T-cell (primary cell): ENCODE data around the gene SPIC. TPM values are rescaled to one million over a fixed set of nuclear protein-coding genes. Genes with fewer than 3 reads are reported as not detected.

ENCODE experiments used
- ATAC-seq, 4 experiments: fragments of 200-7000 bp in 3 of 4; fragments of 150-1000 bp in 1 of 4; cut with Tn5 transposase; replicated peaks in 1 of 4; 1 replicate in 3 of 4; 2 replicates in 1 of 4; pipeline ENCODE4 v1.10.0; 2021; ENCODE audit warnings: moderate library complexity in 3 of 4, mild to moderate bottlenecking in 2 of 4, moderate number of reproducible peaks in 1 of 4
- CTCF ChIA-PET, 2 donors: fragments of 300-600 bp; sonication (Branson Sonifier 250); formaldehyde crosslinking; loops; one replicate each; lab custom pipeline; 2022; ENCODE audit warnings: antibody characterized with exemption in 2 of 2; lab: Charles Lee
- POLR2A ChIA-PET, 2 donors: fragments of 300-600 bp; sonication (Branson Sonifier 250); formaldehyde crosslinking; loops; one replicate each; lab custom pipeline; 2022; ENCODE audit warnings: antibody characterized with exemption in 2 of 2; lab: Charles Lee
- DNase-seq, 35 experiments: peaks; one replicate each; pipeline versions ENCODE4 v3.0.0 to v3.0.0-alpha.2; 2013 to 2023
- H3K27ac ChIP-seq: one replicate; pipeline ENCODE4 v1.5.1; 2013; ENCODE audit warnings: low read length
- H3K27me3 ChIP-seq, 2 experiments: replicated peaks in 1 of 2; 1 replicate in 1 of 2; 2 replicates in 1 of 2; pipeline versions ENCODE4 v1.6.1 to v1.7.0; 2013; ENCODE audit warnings: low read length in 1 of 2, mixed read lengths in 1 of 2; ENCODE audit not compliant: control insufficient read depth in 2 of 2, insufficient read depth in 2 of 2; ENCODE audit errors: extremely low read depth in 1 of 2
- H3K36me3 ChIP-seq, 2 donors: 1 replicate in 1 of 2; 2 replicates in 1 of 2; pipeline versions ENCODE4 v1.6.1 to v1.7.0; 2013; ENCODE audit warnings: low read length in 1 of 2; ENCODE audit not compliant: control insufficient read depth in 2 of 2, insufficient read depth in 1 of 2; ENCODE audit errors: extremely low read depth in 1 of 2
- H3K4me1 ChIP-seq, 2 experiments: 1 replicate in 1 of 2; 2 replicates in 1 of 2; pipeline versions ENCODE4 v1.6.1 to v1.7.0; 2013; ENCODE audit warnings: low read length in 2 of 2, mixed read lengths in 1 of 2; ENCODE audit not compliant: insufficient read depth in 2 of 2, control insufficient read depth in 1 of 2; ENCODE audit errors: extremely low read depth in 1 of 2
- H3K4me3 ChIP-seq, 2 donors: 1 replicate in 1 of 2; 2 replicates in 1 of 2; pipeline versions ENCODE4 v1.5.1 to v1.7.0; 2013; ENCODE audit warnings: mild to moderate bottlenecking in 2 of 2, low read length in 1 of 2, moderate library complexity in 1 of 2; ENCODE audit not compliant: control insufficient read depth in 1 of 2; ENCODE audit errors: extremely low read depth in 1 of 2
- H3K9me3 ChIP-seq: 2 replicates; pipeline ENCODE4 v1.7.0; 2013
- H3K27ac Mint-ChIP-seq, 2 donors: one replicate each; pipeline ENCODE4 v1.8.0; 2020 to 2021; ENCODE audit warnings: mild to moderate bottlenecking in 2 of 2, mixed read lengths in 2 of 2
- H3K27me3 Mint-ChIP-seq, 2 donors: one replicate each; pipeline ENCODE4 v1.8.0; 2021 to 2022; ENCODE audit warnings: mixed read lengths in 2 of 2
- H3K36me3 Mint-ChIP-seq: one replicate; pipeline ENCODE4 v1.8.0; 2021; ENCODE audit warnings: mixed read lengths
- H3K4me1 Mint-ChIP-seq, 3 donors: one replicate each; pipeline ENCODE4 v1.8.0; 2020 to 2022; ENCODE audit warnings: mixed read lengths in 3 of 3, mild to moderate bottlenecking in 1 of 3
- H3K4me3 Mint-ChIP-seq, 3 donors: one replicate each; pipeline ENCODE4 v1.8.0; 2020 to 2022; ENCODE audit warnings: mild to moderate bottlenecking in 3 of 3, mixed read lengths in 3 of 3, moderate library complexity in 3 of 3
- H3K9me3 Mint-ChIP-seq, 3 donors: one replicate each; pipeline ENCODE4 v1.8.0; 2020 to 2022; ENCODE audit warnings: mixed read lengths in 3 of 3
- WGBS: methylation state at CpG from one replicate; pipeline ENCODE4 v1.1.5; 2013; ENCODE audit warnings: missing lambda C conversion rate; ENCODE audit not compliant: insufficient coverage; 5-methylcytosine and 5-hydroxymethylcytosine counted together
- total RNA-seq, 35 experiments: library from RNA in 6 of 35; stranded (reverse) in 6 of 35; fragments of 120-200 nt in 1 of 35; gene quantifications; one replicate each; pipeline versions ENCODE4 v1.2.1 to v1.2.4 and lab custom pipeline; 2013 to 2026

The SPIC gene
- total RNA-seq, 5 donors from 2014 or later (not counting 1 experiment from before 2014, with no cell fraction given) = not detected

DNA sequence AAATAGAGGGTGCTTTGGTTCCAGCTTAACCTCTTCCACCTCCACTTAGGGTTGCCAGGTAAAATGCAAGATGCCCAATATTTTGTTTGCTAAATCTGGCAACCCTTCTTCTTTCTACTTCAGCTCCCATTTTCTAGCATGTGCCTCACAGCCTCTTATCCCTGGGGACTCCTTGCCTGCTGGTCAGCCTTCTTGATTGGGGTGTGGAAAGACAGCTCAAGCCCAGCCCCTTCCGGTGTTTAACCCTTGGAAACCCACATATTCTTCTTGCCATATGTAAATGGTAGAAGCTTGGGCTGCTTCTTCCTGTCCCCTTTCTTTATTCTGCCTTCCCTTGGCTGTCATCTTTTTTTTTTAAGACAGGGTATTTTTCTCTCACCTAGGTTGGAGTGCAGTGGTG lies 5.7 kb downstream of the SPIC start:
- H3K9me3 Mint-ChIP-seq = no peaks in the 10 kb centered on the region
- DNase-seq = no peak
- no peaks in the 10 kb centered on the region for H3K36me3 Mint-ChIP-seq
- ChIA-PET CTCF (interaction anchor here in 1 of 2 donors (0.7 kb wide), 1 partner anchor 9 kb away, joined by 3 read pairs; no protein-coding TSS in a partner anchor), POLR2A (no interaction called here)
- no peak overlapping the region for H3K4me3 Mint-ChIP-seq
- no peak for ATAC-seq
- no CpG with 5 or more reads among the region's 1 CpG for WGBS
- Histone ChIP-seq H3K4me1 (no peaks in the 10 kb centered on the region), H3K36me3 (no peaks in the 10 kb centered on the region), H3K27ac (no peak overlapping the region), H3K4me3 (no peak overlapping the region), H3K27me3 (no peaks in the 10 kb centered on the region), H3K9me3 (no peaks in the 10 kb centered on the region)
- no peaks in the 10 kb centered on the region for H3K4me1 Mint-ChIP-seq
- peaks cover 0 to 9% of the 10 kb centered on the region in 2 donors for H3K27me3 Mint-ChIP-seq
- no peak overlapping the region for H3K27ac Mint-ChIP-seq

DNA sequence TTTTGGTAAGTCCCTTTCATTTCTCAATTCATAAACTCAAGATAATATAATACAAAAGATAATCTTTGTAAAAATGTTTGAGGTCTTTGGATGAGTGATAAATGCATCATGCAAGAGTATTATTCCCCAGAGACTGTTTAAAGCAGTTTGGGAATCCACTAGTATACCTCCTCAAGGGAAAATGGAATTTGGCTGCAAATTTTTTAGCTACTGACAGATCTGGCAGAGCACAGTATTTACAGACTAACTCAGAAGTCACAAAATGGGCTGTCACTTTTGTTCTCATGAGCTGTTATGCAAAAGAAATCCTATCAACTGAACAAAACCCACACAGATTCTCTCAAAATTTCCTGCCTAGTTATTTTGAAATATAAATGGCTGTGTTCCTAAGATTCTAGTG lies 9.9 kb downstream of the SPIC start:
- Histone ChIP-seq H3K36me3 (no peaks in the 10 kb centered on the region), H3K4me1 (no peaks in the 10 kb centered on the region), H3K27me3 (no peaks in the 10 kb centered on the region), H3K27ac (no peak overlapping the region), H3K9me3 (no peaks in the 10 kb centered on the region), H3K4me3 (no peak overlapping the region)
- Mint-ChIP-seq H3K9me3 (no peaks in the 10 kb centered on the region), H3K36me3 (no peaks in the 10 kb centered on the region), H3K27ac (no peak overlapping the region), H3K27me3 (peaks cover 8 to 13% of the 10 kb centered on the region in 2 donors), H3K4me3 (no peak overlapping the region), H3K4me1 (no peaks in the 10 kb centered on the region)
- ChIA-PET POLR2A (no interaction called here), CTCF (no interaction called here)
- DNase-seq = no peak
- ATAC-seq = no peak

GRCh38 chr12:101488469-101488868 lies 13.3 kb downstream of the SPIC start:
- peaks cover 9% of the 10 kb centered on the region in 2 donors for H3K27me3 Mint-ChIP-seq
- ATAC-seq (no peak), DNase-seq (no peak)
- no peaks in the 10 kb centered on the region for H3K9me3 Mint-ChIP-seq
- no peaks in the 10 kb centered on the region for H3K27me3 ChIP-seq
- no peak overlapping the region for H3K4me3 Mint-ChIP-seq
- no peaks in the 10 kb centered on the region for H3K9me3 ChIP-seq
- CTCF ChIA-PET = interaction anchor here (0.6 to 0.7 kb wide), 2 partner anchors 50 to 82 kb away, joined by 5 to 6 read pairs; no protein-coding TSS in a partner anchor
- H3K36me3 ChIP-seq = no peaks in the 10 kb centered on the region
- H3K4me1 ChIP-seq = no peaks in the 10 kb centered on the region
- H3K27ac Mint-ChIP-seq = no peak overlapping the region
- WGBS = no CpG with 5 or more reads among the region's 2 CpGs
- no peak overlapping the region for H3K27ac ChIP-seq
- POLR2A ChIA-PET = no interaction called here
- no peaks in the 10 kb centered on the region for H3K4me1 Mint-ChIP-seq
- no peaks in the 10 kb centered on the region for H3K36me3 Mint-ChIP-seq
- no peak overlapping the region for H3K4me3 ChIP-seq

DNA sequence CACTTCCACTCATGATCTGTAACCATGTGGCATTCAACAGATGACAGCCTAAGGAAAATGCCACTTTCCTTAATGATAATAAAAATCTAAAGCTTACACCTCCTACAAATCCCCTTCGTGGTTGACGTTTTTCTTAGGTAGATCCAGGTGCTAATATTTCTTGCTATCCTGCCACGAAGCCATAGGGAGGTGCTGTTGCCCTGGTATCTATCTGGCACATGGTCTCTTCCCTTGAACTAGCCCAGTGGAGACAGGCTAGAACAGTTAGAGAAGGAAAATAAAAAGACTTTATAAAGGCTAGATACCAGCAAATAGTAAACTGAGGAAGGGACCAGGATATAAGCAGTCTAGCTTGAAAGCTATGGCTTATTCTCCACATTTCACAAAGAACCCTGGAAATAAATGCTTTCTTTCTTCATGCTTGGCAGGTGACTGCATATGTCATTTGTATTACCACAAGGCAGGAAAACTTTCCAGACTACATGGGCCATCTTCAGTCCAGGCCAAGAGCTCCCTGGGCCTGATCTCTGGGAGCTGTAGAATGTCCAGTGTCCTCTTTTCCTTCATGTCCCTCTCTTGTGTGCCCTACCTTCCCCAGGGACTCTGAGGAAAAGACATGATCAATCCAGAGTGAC lies 15.3 kb downstream of the SPIC start:
- Histone ChIP-seq H3K27ac (no peak overlapping the region), H3K36me3 (no peaks in the 10 kb centered on the region), H3K4me1 (no peaks in the 10 kb centered on the region), H3K4me3 (no peak overlapping the region), H3K27me3 (no peaks in the 10 kb centered on the region), H3K9me3 (no peaks in the 10 kb centered on the region)
- no CpG with 5 or more reads among the region's 3 CpGs for WGBS
- Mint-ChIP-seq H3K4me1 (no peaks in the 10 kb centered on the region), H3K9me3 (no peaks in the 10 kb centered on the region), H3K27ac (no peak overlapping the region), H3K4me3 (no peak overlapping the region), H3K36me3 (no peaks in the 10 kb centered on the region), H3K27me3 (peaks cover 9% of the 10 kb centered on the region in 2 donors)
- ATAC-seq (no peak), DNase-seq (peak in 1 of 35 experiments; percentile 6)
- ChIA-PET CTCF (no interaction called here), POLR2A (no interaction called here)

- 100% methylated on average over 1 of the region's 1 CpG for WGBS
- Histone ChIP-seq H3K27ac (no peak overlapping the region), H3K36me3 (no peaks in the 10 kb centered on the region), H3K27me3 (no peaks in the 10 kb centered on the region), H3K4me3 (no peak overlapping the region), H3K4me1 (no peaks in the 10 kb centered on the region), H3K9me3 (no peaks in the 10 kb centered on the region)
- POLR2A ChIA-PET = no interaction called here
- CTCF ChIA-PET = no interaction called here
- DNase-seq (no peak), ATAC-seq (no peak)
- no peaks in the 10 kb centered on the region for H3K36me3 Mint-ChIP-seq
- no peak overlapping the region for H3K27ac Mint-ChIP-seq
- no peaks in the 10 kb centered on the region for H3K4me1 Mint-ChIP-seq
- peaks cover 9% of the 10 kb centered on the region in 2 donors for H3K27me3 Mint-ChIP-seq
- no peaks in the 10 kb centered on the region for H3K9me3 Mint-ChIP-seq
- no peak overlapping the region for H3K4me3 Mint-ChIP-seq
Measured at GRCh38 chr12:101491329-101491728, 16.2 kb downstream of the SPIC start.

- no peak overlapping the region for H3K4me3 Mint-ChIP-seq
- no peaks in the 10 kb centered on the region for H3K36me3 Mint-ChIP-seq
- Histone ChIP-seq H3K27me3 (peaks cover 0 to 4% of the 10 kb centered on the region in 2 experiments), H3K36me3 (no peaks in the 10 kb centered on the region), H3K27ac (no peak overlapping the region), H3K4me3 (no peak overlapping the region), H3K9me3 (no peaks in the 10 kb centered on the region), H3K4me1 (no peaks in the 10 kb centered on the region)
- no peak for ATAC-seq
- peaks cover 16 to 17% of the 10 kb centered on the region in 2 donors for H3K27me3 Mint-ChIP-seq
- ChIA-PET POLR2A (no interaction called here), CTCF (no interaction called here)
- H3K4me1 Mint-ChIP-seq = no peaks in the 10 kb centered on the region
- DNase-seq = no peak
- no CpG with 5 or more reads among the region's 1 CpG for WGBS
- H3K9me3 Mint-ChIP-seq = no peaks in the 10 kb centered on the region
- H3K27ac Mint-ChIP-seq = no peak overlapping the region
Measured at GRCh38 chr12:101493556-101493955, 18.4 kb downstream of the SPIC start.
